SJCRH30 (cell line): ENCODE results near the gene DNAH17. TPM values are rescaled to one million over a fixed set of nuclear protein-coding genes. Genes with fewer than 3 reads are reported as not detected.
A peak's percentile ranks its signal among the peaks of the same experiment; 100 is the strongest.

Source experiments
- DNase-seq, 2 experiments: peaks; one replicate each; pipeline ENCODE4 v3.0.0-alpha.2; 2015 to 2020
- H3K27ac ChIP-seq: fragments of 250-450 bp; sonication (Bioruptor Pico); 2 replicates; pipeline ENCODE4 v1.5.1; 2020; ENCODE audit warnings: mild to moderate bottlenecking, moderate library complexity
- H3K27me3 ChIP-seq: fragments of 250-450 bp; sonication (Bioruptor Pico); 2 replicates; pipeline ENCODE4 v1.5.1; 2020; ENCODE audit warnings: mild to moderate bottlenecking, moderate library complexity
- H3K36me3 ChIP-seq: fragments of 250-450 bp; sonication (Bioruptor Pico); 2 replicates; pipeline ENCODE4 v1.5.1; 2020; ENCODE audit warnings: mild to moderate bottlenecking, moderate library complexity
- H3K4me1 ChIP-seq: fragments of 250-450 bp; sonication (Bioruptor Pico); 2 replicates; pipeline ENCODE4 v1.5.1; 2020; ENCODE audit warnings: mild to moderate bottlenecking, moderate library complexity
- H3K4me3 ChIP-seq: fragments of 250-450 bp; sonication (Bioruptor Pico); 2 replicates; pipeline ENCODE4 v1.5.1; 2020; ENCODE audit warnings: mild to moderate bottlenecking, moderate library complexity
- H3K9me3 ChIP-seq: fragments of 250-450 bp; sonication (Bioruptor Pico); replicated peaks from 2 replicates; pipeline ENCODE4 v1.5.1; 2020; ENCODE audit warnings: mild to moderate bottlenecking, moderate library complexity
- total RNA-seq: library from RNA; depleted of rRNA; stranded (reverse); fragments of >200 nt; shearing (Covaris generic); gene quantifications from 2 replicates; pipeline ENCODE4 v1.2.3, GENCODE V29; 2014; rRNA removed

DNAH17 gene
- total RNA-seq, 1 experiment from 2014 or later: 3.1 TPM

- Histone ChIP-seq H3K4me3 (no peak overlapping the region), H3K36me3 (peaks cover 6% of the 10 kb centered on the region), H3K9me3 (no peaks in the 10 kb centered on the region), H3K27me3 (no peaks in the 10 kb centered on the region), H3K27ac (peak overlapping the region; percentile 25), H3K4me1 (peaks cover 61% of the 10 kb centered on the region)
- peak; percentile 69 to 76 for DNase-seq
Measured at GRCh38 chr17:78383725-78384471, 193.3 kb downstream of the DNAH17 start.

DNA sequence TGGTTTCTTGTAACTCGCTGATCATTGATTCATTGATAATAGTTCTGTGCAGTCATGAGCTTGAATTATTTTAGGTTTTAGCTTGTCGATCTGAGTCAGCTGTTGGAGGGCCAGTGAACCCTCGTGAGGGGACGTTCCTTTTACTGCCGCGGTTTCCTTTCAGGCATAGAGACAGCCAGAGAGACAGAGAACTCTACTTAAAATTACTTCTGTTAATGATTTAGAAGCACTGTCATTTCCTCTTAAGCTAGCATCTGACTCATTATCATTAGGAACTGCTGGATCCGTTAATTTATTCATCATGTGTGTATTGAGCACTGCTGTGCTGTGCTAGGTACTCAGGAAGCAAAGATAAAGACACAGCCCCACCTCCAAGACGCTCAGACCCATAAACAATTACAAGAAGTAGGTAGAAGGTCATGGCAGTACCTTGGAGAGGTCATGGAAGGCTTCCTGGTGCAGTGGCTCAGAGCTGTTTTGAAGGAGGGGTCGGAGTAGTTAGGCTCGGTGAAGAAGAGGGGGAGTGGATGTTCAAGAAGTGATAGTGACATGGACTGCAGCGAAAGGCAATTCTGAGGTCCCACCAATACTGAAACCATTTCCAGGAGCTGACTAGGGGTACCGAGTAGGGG is 195.5 kb downstream of the DNAH17 start:
- Histone ChIP-seq H3K27me3 (no peaks in the 10 kb centered on the region), H3K4me3 (no peak overlapping the region), H3K4me1 (peaks cover 60% of the 10 kb centered on the region), H3K9me3 (no peaks in the 10 kb centered on the region), H3K36me3 (peaks cover 6% of the 10 kb centered on the region), H3K27ac (no peak overlapping the region)
- DNase-seq: no peak

- no peak for DNase-seq
- Histone ChIP-seq H3K36me3 (peaks cover 6% of the 10 kb centered on the region), H3K9me3 (no peaks in the 10 kb centered on the region), H3K4me3 (no peak overlapping the region), H3K27me3 (no peaks in the 10 kb centered on the region), H3K27ac (no peak overlapping the region), H3K4me1 (peaks cover 56% of the 10 kb centered on the region)
Measured at GRCh38 chr17:78380370-78380769, 196.8 kb downstream of the DNAH17 start.

DNA sequence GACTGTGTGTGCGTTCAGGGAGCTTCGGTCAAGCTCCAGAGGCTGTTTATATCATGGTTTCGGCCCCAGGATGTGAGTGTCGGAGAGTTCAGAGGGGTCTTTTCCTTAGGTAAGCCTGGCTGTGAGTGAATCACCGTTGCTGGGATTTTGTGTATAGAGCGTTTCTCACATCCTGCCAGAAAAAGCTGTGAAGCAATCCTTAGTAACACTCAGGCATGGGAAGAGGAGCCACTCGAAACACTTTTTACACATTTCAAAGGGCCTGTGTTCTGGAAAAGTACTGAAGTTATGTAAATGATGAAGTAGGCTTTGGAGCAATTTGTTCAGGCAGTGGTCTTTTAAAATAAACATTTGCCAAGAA is 198.1 kb downstream of the DNAH17 start:
- Histone ChIP-seq H3K4me1 (peaks cover 56% of the 10 kb centered on the region), H3K9me3 (no peaks in the 10 kb centered on the region), H3K27me3 (no peaks in the 10 kb centered on the region), H3K36me3 (no peaks in the 10 kb centered on the region; the same call in 1 of the 2 replicates), H3K27ac (peak overlapping the region; percentile 95), H3K4me3 (peak overlapping the region; percentile 91)
- no peak for DNase-seq

DNA sequence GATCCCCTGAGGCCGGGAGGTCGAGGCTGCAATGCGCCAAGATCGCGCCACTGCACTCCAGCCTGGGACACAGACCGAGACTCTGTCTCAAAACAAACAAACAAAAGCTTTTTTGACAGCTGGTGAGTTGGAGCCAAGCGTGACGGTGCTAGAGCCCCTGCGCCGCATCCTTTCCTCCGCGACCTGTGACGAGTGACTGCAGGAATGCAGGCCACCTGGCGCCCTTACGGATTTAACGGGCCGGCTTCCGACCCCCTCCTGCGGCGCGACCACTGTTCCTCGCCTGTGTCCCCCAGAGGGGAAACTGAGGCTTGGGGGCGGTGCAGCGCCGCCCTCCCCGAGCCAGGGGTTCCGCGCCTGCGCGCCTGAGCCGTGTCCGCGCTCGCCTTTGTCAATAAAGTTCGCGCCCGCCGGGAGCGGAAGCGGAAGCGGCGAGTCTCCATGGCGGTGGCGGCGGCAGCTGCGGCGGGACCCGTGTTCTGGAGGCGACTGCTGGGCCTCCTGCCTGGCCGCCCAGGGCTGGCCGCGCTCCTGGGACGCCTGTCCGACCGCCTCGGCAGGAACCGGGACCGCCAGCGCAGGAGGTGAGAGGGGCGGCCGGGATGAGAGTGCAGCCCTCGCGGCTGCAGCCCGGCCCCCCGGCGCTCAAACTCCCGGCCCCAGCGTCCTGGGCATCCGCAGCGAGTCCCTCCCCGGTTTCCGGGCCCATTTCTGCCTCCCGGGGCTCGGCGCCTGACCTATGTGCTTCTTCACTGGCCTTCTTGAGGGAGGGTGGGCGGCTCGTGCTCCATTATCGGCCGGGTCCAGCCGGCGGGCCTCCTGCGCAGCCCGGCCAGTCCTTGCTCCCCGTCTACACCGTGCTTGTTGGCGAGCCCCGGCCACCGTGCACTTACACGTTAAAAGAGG is 198.7 kb downstream of the DNAH17 start, which contains the start of gene PGS1:
PGS1 (plus strand) TSS at position 425 of the 906 bp plus-strand sequence; CDS start at position 442, 17 bp downstream.
- Histone ChIP-seq H3K9me3 (no peaks in the 10 kb centered on the region), H3K27me3 (no peaks in the 10 kb centered on the region), H3K27ac (peak within 1 kb of the TSS; percentile 95), H3K4me3 (peak within 1 kb of the TSS; percentile 91), H3K4me1 (peaks cover 54% of the 10 kb centered on the region), H3K36me3 (no peaks in the 10 kb centered on the region; the same call in 1 of the 2 replicates)
- DNase-seq: peak; percentile 95 to 97

GRCh38 chr17:78377858-78378224 is 199.4 kb downstream of the DNAH17 start:
- Histone ChIP-seq H3K4me3 (peak overlapping the region; percentile 91), H3K27ac (peak overlapping the region; percentile 95), H3K9me3 (no peaks in the 10 kb centered on the region), H3K36me3 (no peaks in the 10 kb centered on the region; the same call in 1 of the 2 replicates), H3K27me3 (no peaks in the 10 kb centered on the region), H3K4me1 (peaks cover 51% of the 10 kb centered on the region)
- no peak for DNase-seq

- no peak for DNase-seq
- Histone ChIP-seq H3K4me3 (no peak overlapping the region), H3K9me3 (no peaks in the 10 kb centered on the region), H3K27ac (peak overlapping the region; percentile 91; the same call in 1 of the 2 replicates), H3K36me3 (no peaks in the 10 kb centered on the region), H3K27me3 (no peaks in the 10 kb centered on the region), H3K4me1 (peaks cover 46% of the 10 kb centered on the region)
Measured at GRCh38 chr17:78376161-78376560, 201.0 kb downstream of the DNAH17 start.

DNA sequence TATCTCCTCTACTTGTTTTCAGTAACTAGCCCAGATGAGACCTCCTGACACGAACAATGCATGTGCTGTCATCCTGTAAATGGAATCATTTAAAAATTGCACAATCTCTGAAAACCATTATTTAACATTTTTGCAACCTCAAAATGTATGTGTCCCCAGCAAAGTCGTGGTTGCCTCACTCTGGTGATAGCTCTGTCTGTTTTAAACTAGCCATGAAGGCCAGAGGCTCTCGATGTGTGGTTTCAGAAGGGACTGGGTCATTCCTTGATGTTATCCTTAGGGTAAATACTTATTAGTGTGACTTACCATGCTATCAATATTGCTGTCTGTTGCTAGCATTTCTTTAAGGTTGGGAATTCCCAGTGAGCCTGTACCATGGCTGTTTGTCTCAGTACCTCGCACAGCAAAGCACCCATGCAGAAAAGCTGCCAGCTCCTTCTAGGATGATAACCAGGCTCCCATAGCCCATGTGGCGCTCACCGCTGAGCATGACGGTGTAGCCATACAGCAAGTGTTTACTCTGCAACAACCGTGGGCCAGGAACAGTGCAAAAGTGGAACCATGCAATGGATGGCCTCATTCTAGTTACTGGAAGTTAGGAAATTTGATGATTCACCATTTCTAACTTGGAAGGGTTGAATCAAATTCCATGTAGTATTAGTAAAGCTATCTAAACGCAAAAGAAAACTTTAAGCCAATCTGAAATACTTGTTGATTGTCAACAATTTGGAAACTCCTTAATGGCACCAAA is 201.6 kb downstream of the DNAH17 start:
- Histone ChIP-seq H3K9me3 (no peaks in the 10 kb centered on the region), H3K27me3 (no peaks in the 10 kb centered on the region), H3K36me3 (no peaks in the 10 kb centered on the region), H3K4me3 (no peak overlapping the region), H3K27ac (peak overlapping the region; percentile 91), H3K4me1 (peaks cover 46% of the 10 kb centered on the region)
- no peak for DNase-seq

- H3K4me1 ChIP-seq: peaks cover 42% of the 10 kb centered on the region
- DNase-seq: peak; percentile 89 to 93
- H3K4me3 ChIP-seq: no peak overlapping the region
Measured at GRCh38 chr17:78374631-78375274, 202.4 kb downstream of the DNAH17 start.

GRCh38 chr17:78374189-78374588 is 203.0 kb downstream of the DNAH17 start:
- Histone ChIP-seq H3K4me3 (no peak overlapping the region), H3K27me3 (no peaks in the 10 kb centered on the region), H3K27ac (peak overlapping the region; percentile 91), H3K9me3 (no peaks in the 10 kb centered on the region), H3K36me3 (no peaks in the 10 kb centered on the region), H3K4me1 (peaks cover 42% of the 10 kb centered on the region)
- DNase-seq: no peak

More at GRCh38 chr17:78374631-78375274, 202.4 kb downstream of the DNAH17 start:
- peak overlapping the region; percentile 91 for H3K27ac ChIP-seq
- no peaks in the 10 kb centered on the region for H3K9me3 ChIP-seq
- H3K27me3 ChIP-seq: no peaks in the 10 kb centered on the region
- no peaks in the 10 kb centered on the region for H3K36me3 ChIP-seq

Other genes starting within 250 kb of the DNAH17 start
- gene SOCS3, start 217.3 kb downstream of the DNAH17 start, total RNA-seq: 27.5 and 28.9 TPM in 2 replicates
- gene PGS1, start 198.7 kb downstream of the DNAH17 start, total RNA-seq: 59.8 and 66.2 TPM in 2 replicates
- 29.1 and 34.0 TPM in 2 replicates for gene CYTH1, start 204.9 kb upstream of the DNAH17 start, total RNA-seq